Measurements from ENCODE around the gene SEC14L5.

SEC14L5 gene

DNA sequence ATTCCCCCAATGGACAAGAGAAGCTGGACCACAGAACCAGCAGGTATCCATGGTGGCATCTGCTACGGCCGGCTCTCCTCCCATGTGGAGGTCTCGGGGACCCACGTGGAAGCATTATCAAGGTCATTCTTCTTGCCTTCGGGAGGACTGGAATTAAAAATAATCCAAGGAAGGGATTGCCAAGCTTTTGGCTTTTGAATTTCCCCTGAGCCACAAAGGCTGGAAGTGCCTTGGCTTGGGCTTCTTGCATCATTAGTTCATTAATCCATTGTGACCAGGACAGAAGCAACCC, 59.5 kb downstream of the SEC14L5 start:
- TF ChIP-seq, protein P1, sequence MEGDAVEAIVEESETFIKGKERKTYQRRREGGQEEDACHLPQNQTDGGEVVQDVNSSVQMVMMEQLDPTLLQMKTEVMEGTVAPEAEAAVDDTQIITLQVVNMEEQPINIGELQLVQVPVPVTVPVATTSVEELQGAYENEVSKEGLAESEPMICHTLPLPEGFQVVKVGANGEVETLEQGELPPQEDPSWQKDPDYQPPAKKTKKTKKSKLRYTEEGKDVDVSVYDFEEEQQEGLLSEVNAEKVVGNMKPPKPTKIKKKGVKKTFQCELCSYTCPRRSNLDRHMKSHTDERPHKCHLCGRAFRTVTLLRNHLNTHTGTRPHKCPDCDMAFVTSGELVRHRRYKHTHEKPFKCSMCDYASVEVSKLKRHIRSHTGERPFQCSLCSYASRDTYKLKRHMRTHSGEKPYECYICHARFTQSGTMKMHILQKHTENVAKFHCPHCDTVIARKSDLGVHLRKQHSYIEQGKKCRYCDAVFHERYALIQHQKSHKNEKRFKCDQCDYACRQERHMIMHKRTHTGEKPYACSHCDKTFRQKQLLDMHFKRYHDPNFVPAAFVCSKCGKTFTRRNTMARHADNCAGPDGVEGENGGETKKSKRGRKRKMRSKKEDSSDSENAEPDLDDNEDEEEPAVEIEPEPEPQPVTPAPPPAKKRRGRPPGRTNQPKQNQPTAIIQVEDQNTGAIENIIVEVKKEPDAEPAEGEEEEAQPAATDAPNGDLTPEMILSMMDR (IDR thresholded peaks at IDR 0.05; ENCODE audit: low read depth, low read length, poor library complexity, severe bottlenecking) = no peak
- no peak for TF ChIP-seq EZH2phosphoT487 (IDR thresholded peaks at IDR 0.05; ENCODE audit: borderline replicate concordance, low read length)
- Histone ChIP-seq H3K9me2 (replicated peaks; ENCODE audit: control insufficient read depth, low read length) (no peaks in the 10 kb centered on the region), H3K9me3 (ENCODE audit: control insufficient read depth, insufficient read depth, low read length) (no peaks in the 10 kb centered on the region), H4K20me1 (ENCODE audit: control insufficient read depth, insufficient read depth, low read depth, low read length) (no peaks in the 10 kb centered on the region), H3K27me3 (ENCODE audit: control insufficient read depth, low read length) (no peaks in the 10 kb centered on the region), H3K4me2 (ENCODE audit: low read length) (no peak overlapping the region), H3K4me3 (ENCODE audit: low read length) (no peak overlapping the region), H3K36me3 (ENCODE audit: control insufficient read depth, low read length) (no peaks in the 10 kb centered on the region), H3F3A (ENCODE audit: control insufficient read depth, insufficient read depth) (no peaks in the 10 kb centered on the region), H3K4me1 (ENCODE audit: control insufficient read depth, low read length) (no peaks in the 10 kb centered on the region), H3K79me2 (ENCODE audit: control insufficient read depth, low read length) (no peaks in the 10 kb centered on the region), H3K27ac (ENCODE audit: low read depth, low read length) (no peak overlapping the region)

DNA sequence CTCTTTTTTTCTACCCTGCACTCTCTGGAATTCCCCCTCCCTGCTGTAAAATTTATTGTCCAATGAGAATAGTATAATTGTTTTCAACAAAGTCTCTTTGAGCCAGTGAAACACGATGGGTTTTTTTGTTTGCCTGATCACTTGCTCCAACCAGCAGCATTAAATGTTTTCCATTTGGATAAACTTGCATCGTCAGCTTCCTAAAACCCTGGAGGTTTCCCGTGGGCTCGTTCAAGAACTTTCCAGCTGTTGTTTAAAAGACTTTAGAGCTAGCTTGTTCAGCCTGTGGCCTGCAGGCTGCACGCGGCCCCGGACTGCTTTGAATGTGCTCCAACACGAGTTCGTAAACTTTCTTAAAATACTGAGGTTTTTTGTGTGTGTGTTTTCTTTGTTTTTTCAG, 60.7 kb downstream of the SEC14L5 start:
- H3K36me3 ChIP-seq (ENCODE audit: control insufficient read depth, low read length) = no peaks in the 10 kb centered on the region
- no peaks in the 10 kb centered on the region for H3K9me2 ChIP-seq (replicated peaks; ENCODE audit: control insufficient read depth, low read length)
- no peaks in the 10 kb centered on the region for H4K20me1 ChIP-seq (ENCODE audit: control insufficient read depth, insufficient read depth, low read depth, low read length)
- H3K27ac ChIP-seq (ENCODE audit: low read depth, low read length) = no peak overlapping the region
- no peaks in the 10 kb centered on the region for H3K27me3 ChIP-seq (ENCODE audit: control insufficient read depth, low read length)
- H3K4me2 ChIP-seq (ENCODE audit: low read length) = no peak overlapping the region
- TF ChIP-seq, protein P1 (IDR thresholded peaks at IDR 0.05; ENCODE audit: low read depth, low read length, poor library complexity, severe bottlenecking) = no peak
- no peak for TF ChIP-seq EZH2phosphoT487 (IDR thresholded peaks at IDR 0.05; ENCODE audit: borderline replicate concordance, low read length)
- H3K9me3 ChIP-seq (ENCODE audit: control insufficient read depth, insufficient read depth, low read length) = no peaks in the 10 kb centered on the region
- H3K4me1 ChIP-seq (ENCODE audit: control insufficient read depth, low read length) = no peaks in the 10 kb centered on the region
- H3K79me2 ChIP-seq (ENCODE audit: control insufficient read depth, low read length) = no peaks in the 10 kb centered on the region
- no peaks in the 10 kb centered on the region for H3F3A ChIP-seq (ENCODE audit: control insufficient read depth, insufficient read depth)
- no peak overlapping the region for H3K4me3 ChIP-seq (ENCODE audit: low read length)

DNA sequence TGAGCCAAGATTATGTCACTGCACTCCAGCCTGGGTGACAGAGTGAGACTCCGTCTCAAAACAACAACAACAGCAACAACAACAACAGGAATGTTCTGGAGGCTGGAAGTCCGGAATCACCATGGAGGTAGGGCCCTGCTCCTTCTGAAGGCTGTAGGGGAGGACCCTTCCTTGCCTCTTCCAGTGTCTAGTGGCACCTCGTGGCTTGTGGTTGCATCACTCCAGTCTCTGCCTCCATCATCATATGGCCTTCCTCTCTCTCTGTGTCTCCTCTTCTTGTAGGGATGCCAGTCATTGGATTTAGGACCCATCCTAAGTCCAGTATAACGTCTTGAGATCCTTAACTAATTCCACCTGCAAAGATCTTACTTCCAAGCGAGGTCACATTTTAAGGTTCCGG, 61.6 kb downstream of the SEC14L5 start:
- Histone ChIP-seq H4K20me1 (ENCODE audit: control insufficient read depth, insufficient read depth, low read depth, low read length) (no peaks in the 10 kb centered on the region), H3K27ac (ENCODE audit: low read depth, low read length) (no peak overlapping the region), H3F3A (ENCODE audit: control insufficient read depth, insufficient read depth) (no peaks in the 10 kb centered on the region), H3K4me1 (ENCODE audit: control insufficient read depth, low read length) (no peaks in the 10 kb centered on the region), H3K4me3 (ENCODE audit: low read length) (no peak overlapping the region), H3K36me3 (ENCODE audit: control insufficient read depth, low read length) (no peaks in the 10 kb centered on the region), H3K9me3 (ENCODE audit: control insufficient read depth, insufficient read depth, low read length) (no peaks in the 10 kb centered on the region), H3K79me2 (ENCODE audit: control insufficient read depth, low read length) (no peaks in the 10 kb centered on the region), H3K4me2 (ENCODE audit: low read length) (no peak overlapping the region), H3K27me3 (ENCODE audit: control insufficient read depth, low read length) (no peaks in the 10 kb centered on the region), H3K9me2 (replicated peaks; ENCODE audit: control insufficient read depth, low read length) (no peaks in the 10 kb centered on the region)
- TF ChIP-seq, protein P1 (IDR thresholded peaks at IDR 0.05; ENCODE audit: low read depth, low read length, poor library complexity, severe bottlenecking) = no peak
- TF ChIP-seq EZH2phosphoT487 (IDR thresholded peaks at IDR 0.05; ENCODE audit: borderline replicate concordance, low read length) = no peak

DNA sequence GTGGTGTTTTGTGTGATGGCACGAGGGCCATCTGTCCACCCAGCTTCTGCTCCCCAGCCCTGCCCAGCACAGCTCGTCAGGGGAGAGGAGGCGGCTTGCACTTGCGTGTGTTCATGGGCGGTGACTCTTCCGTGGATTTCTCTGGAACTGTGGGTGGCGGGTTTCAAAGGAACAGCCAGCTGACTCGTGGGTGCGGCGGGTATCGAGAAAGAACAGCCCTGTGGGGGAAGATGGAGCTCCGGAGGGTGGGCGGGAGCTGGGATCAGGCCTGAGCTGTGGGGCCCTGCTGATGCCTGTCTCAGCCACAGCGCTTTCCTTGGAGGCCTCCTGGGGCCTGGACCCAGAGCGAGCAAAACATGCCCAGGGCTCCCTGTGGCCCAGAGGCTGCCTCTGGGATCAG, 62.4 kb downstream of the SEC14L5 start:
- Histone ChIP-seq H4K20me1 (ENCODE audit: control insufficient read depth, insufficient read depth, low read depth, low read length) (no peaks in the 10 kb centered on the region), H3K27ac (ENCODE audit: low read depth, low read length) (no peak overlapping the region), H3K79me2 (ENCODE audit: control insufficient read depth, low read length) (no peaks in the 10 kb centered on the region), H3K4me3 (ENCODE audit: low read length) (no peak overlapping the region), H3K36me3 (ENCODE audit: control insufficient read depth, low read length) (no peaks in the 10 kb centered on the region), H3F3A (ENCODE audit: control insufficient read depth, insufficient read depth) (no peaks in the 10 kb centered on the region), H3K4me2 (ENCODE audit: low read length) (no peak overlapping the region), H3K9me3 (ENCODE audit: control insufficient read depth, insufficient read depth, low read length) (no peaks in the 10 kb centered on the region), H3K4me1 (ENCODE audit: control insufficient read depth, low read length) (no peaks in the 10 kb centered on the region), H3K9me2 (replicated peaks; ENCODE audit: control insufficient read depth, low read length) (no peaks in the 10 kb centered on the region), H3K27me3 (ENCODE audit: control insufficient read depth, low read length) (no peaks in the 10 kb centered on the region)
- TF ChIP-seq, protein P1 (IDR thresholded peaks at IDR 0.05; ENCODE audit: low read depth, low read length, poor library complexity, severe bottlenecking) = no peak
- no peak for TF ChIP-seq EZH2phosphoT487 (IDR thresholded peaks at IDR 0.05; ENCODE audit: borderline replicate concordance, low read length)

All from DOHH2 (cell line).